ENCODE results near the gene PLEKHD1. TPM values are rescaled to one million over a fixed set of nuclear protein-coding genes. Genes with fewer than 3 reads are reported as not detected.

The PLEKHD1 gene
- total RNA-seq, 2 donors from 2014 or later = 0.11 to 0.19 TPM

- Mint-ChIP-seq H3K9me3 (no peaks in the 10 kb centered on the region), H3K36me3 (ENCODE audit: low read depth) (no peaks in the 10 kb centered on the region), H3K27me3 (peaks cover 12% of the 10 kb centered on the region), H3K27ac (no peak overlapping the region), H3K4me1 (no peaks in the 10 kb centered on the region), H3K4me3 (no peak overlapping the region)
- ATAC-seq (replicated peaks) = no peak
Measured at GRCh38 chr14:69518289-69519101, 34.0 kb downstream of the PLEKHD1 start.

- no peaks in the 10 kb centered on the region for H3K36me3 Mint-ChIP-seq (ENCODE audit: low read depth)
- H3K27ac Mint-ChIP-seq = no peak overlapping the region
- H3K9me3 Mint-ChIP-seq = no peaks in the 10 kb centered on the region
- peaks cover 12% of the 10 kb centered on the region for H3K27me3 Mint-ChIP-seq
- no peaks in the 10 kb centered on the region for H3K4me1 Mint-ChIP-seq
- ATAC-seq (replicated peaks) = no peak
- no peak overlapping the region for H3K4me3 Mint-ChIP-seq
Measured at GRCh38 chr14:69519204-69520100, 34.9 kb downstream of the PLEKHD1 start.

DNA sequence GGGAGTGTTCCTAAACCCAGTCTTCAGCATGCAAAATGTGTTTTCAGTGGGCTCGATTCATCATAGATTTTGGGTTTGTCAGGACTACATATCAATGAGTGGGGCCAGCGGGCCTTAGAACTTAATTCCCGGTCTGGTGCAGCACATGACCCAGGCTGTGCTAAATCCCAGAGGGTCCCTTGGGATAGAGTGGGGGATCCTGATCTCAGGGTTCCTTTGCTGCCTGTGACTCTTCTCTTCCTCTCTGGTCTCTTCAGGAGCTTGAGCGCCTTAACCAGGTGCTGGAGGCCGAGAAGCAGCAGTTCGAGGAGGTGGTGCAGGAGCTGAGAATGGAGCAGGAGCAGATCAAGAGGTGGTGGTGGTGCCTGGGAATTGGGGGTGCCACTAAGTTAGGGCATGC is 37.5 kb downstream of the PLEKHD1 start:
- Mint-ChIP-seq H3K4me1 (no peaks in the 10 kb centered on the region), H3K4me3 (no peak overlapping the region), H3K9me3 (no peaks in the 10 kb centered on the region), H3K27ac (no peak overlapping the region), H3K36me3 (ENCODE audit: low read depth) (no peaks in the 10 kb centered on the region), H3K27me3 (peaks cover 10% of the 10 kb centered on the region)
- ATAC-seq (replicated peaks) = no peak

DNA sequence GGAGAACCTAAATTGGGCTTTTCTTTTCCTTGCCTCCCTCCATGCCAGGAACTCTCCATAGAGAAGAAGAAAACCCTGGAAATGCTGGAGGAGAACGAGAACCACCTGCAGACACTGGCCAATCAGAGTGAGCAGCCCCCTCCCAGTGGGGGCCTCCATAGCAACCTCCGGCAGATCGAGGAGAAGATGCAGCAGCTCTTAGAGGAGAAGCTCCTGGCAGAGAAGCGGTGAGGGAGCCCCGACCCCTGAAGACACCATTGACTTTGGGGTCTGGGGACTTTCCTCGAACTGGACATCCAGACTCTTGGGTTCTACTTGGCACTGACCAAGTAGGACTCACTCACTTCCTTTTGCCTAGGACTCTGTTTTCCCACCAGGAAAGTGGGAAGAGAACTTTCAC is 41.4 kb downstream of the PLEKHD1 start:
- no peak for ATAC-seq (replicated peaks)
- Mint-ChIP-seq H3K27ac (no peak overlapping the region), H3K27me3 (no peaks in the 10 kb centered on the region), H3K9me3 (no peaks in the 10 kb centered on the region), H3K4me3 (no peak overlapping the region), H3K36me3 (ENCODE audit: low read depth) (no peaks in the 10 kb centered on the region), H3K4me1 (no peaks in the 10 kb centered on the region)

- Mint-ChIP-seq H3K4me1 (no peaks in the 10 kb centered on the region), H3K9me3 (no peaks in the 10 kb centered on the region), H3K36me3 (ENCODE audit: low read depth) (no peaks in the 10 kb centered on the region), H3K27ac (no peak overlapping the region), H3K27me3 (peaks cover 4% of the 10 kb centered on the region), H3K4me3 (no peak overlapping the region)
- ATAC-seq (replicated peaks) = no peak
Measured at GRCh38 chr14:69527635-69528034, 43.1 kb downstream of the PLEKHD1 start.

- no peaks in the 10 kb centered on the region for H3K9me3 Mint-ChIP-seq
- no peaks in the 10 kb centered on the region for H3K36me3 Mint-ChIP-seq (ENCODE audit: low read depth)
- H3K27me3 Mint-ChIP-seq = peaks cover 6% of the 10 kb centered on the region
- H3K4me3 Mint-ChIP-seq = no peak overlapping the region
- ATAC-seq (replicated peaks) = no peak
- no peak overlapping the region for H3K27ac Mint-ChIP-seq
- no peaks in the 10 kb centered on the region for H3K4me1 Mint-ChIP-seq
Measured at GRCh38 chr14:69528143-69528542, 43.6 kb downstream of the PLEKHD1 start.

GRCh38 chr14:69528930-69529329 is 44.4 kb downstream of the PLEKHD1 start:
- H3K36me3 Mint-ChIP-seq (ENCODE audit: low read depth) = no peaks in the 10 kb centered on the region
- no peak for ATAC-seq (replicated peaks)
- H3K9me3 Mint-ChIP-seq = no peaks in the 10 kb centered on the region
- H3K4me1 Mint-ChIP-seq = no peaks in the 10 kb centered on the region
- no peak overlapping the region for H3K4me3 Mint-ChIP-seq
- peaks cover 10% of the 10 kb centered on the region for H3K27me3 Mint-ChIP-seq
- no peak overlapping the region for H3K27ac Mint-ChIP-seq

GRCh38 chr14:69529563-69529962 is 45.0 kb downstream of the PLEKHD1 start:
- no peak overlapping the region for H3K27ac Mint-ChIP-seq
- H3K4me1 Mint-ChIP-seq = no peaks in the 10 kb centered on the region
- H3K27me3 Mint-ChIP-seq = peaks cover 10% of the 10 kb centered on the region
- H3K36me3 Mint-ChIP-seq (ENCODE audit: low read depth) = no peaks in the 10 kb centered on the region
- no peak overlapping the region for H3K4me3 Mint-ChIP-seq
- H3K9me3 Mint-ChIP-seq = no peaks in the 10 kb centered on the region
- no peak for ATAC-seq (replicated peaks)

DNA sequence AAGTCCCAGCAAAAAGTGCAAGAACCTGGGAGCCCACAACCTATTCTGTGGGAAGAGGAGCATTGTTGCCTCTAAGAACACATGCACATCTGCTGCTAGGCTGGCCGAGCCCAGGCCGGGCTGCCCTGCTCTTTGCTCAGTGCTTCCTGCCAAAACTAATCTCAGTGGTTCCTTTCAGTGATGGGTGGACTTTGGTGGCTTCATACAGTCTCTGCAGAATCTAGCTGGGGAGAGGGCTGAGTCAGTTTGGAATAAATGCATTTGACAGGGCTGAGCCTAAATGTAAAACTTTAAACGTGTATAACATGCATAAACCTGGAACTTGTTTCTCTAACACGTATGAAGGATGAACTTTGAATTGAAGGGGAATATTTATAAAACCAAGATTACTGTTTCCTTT is 45.6 kb downstream of the PLEKHD1 start:
- ATAC-seq (replicated peaks) = no peak
- Mint-ChIP-seq H3K9me3 (no peaks in the 10 kb centered on the region), H3K36me3 (ENCODE audit: low read depth) (no peaks in the 10 kb centered on the region), H3K27me3 (peaks cover 15% of the 10 kb centered on the region), H3K4me3 (no peak overlapping the region), H3K27ac (no peak overlapping the region), H3K4me1 (no peaks in the 10 kb centered on the region)

- Mint-ChIP-seq H3K4me3 (no peak overlapping the region), H3K27me3 (peaks cover 24% of the 10 kb centered on the region), H3K27ac (no peak overlapping the region), H3K36me3 (ENCODE audit: low read depth) (no peaks in the 10 kb centered on the region), H3K9me3 (no peaks in the 10 kb centered on the region), H3K4me1 (no peaks in the 10 kb centered on the region)
- no peak for ATAC-seq (replicated peaks)
Measured at GRCh38 chr14:69531135-69531534, 46.6 kb downstream of the PLEKHD1 start.

DNA sequence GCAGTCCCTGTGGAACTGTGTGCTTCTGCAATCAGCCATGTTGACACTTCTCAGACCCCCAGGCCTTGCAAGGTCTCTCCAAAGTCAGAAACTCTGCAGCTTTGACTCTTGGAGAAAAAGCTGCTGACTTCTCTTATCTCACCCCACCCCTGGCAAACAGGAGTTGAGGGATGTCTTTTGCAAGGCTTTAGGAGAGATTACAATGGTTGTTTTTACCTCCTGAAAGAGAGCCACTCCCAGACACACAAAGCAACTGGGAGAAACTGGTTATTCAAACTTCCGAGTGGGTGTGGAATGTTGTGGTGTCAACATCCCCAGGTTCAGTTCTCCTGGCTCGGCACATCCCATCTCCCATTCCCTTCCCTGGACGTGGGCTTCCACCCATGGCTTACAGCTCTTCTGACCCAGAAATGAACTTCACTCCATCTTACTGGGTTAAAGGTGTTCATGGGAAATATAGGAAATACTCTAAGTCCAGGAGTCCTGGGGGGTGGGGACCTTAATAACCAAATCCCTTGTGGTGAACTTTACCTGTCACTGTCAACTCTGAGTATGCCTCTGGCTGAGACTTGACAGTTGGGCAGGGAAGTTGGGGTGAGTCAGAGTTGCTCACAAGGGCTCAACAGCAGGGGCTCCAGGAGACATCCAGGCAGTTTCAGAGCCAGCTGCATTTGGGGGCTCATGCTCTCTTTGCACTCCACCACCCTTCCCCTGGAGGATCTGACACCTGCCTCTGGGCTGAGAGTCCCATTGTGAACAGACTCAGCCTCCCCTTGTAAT is 48.2 kb downstream of the PLEKHD1 start:
- no peak for ATAC-seq (replicated peaks)
- peaks cover 6% of the 10 kb centered on the region for H3K4me1 Mint-ChIP-seq
- no peaks in the 10 kb centered on the region for H3K36me3 Mint-ChIP-seq (ENCODE audit: low read depth)
- no peak overlapping the region for H3K27ac Mint-ChIP-seq
- no peaks in the 10 kb centered on the region for H3K9me3 Mint-ChIP-seq
- H3K27me3 Mint-ChIP-seq = peaks cover 27% of the 10 kb centered on the region
- no peak overlapping the region for H3K4me3 Mint-ChIP-seq

- ATAC-seq (replicated peaks) = no peak
- Mint-ChIP-seq H3K27ac (no peak overlapping the region), H3K4me1 (peaks cover 6% of the 10 kb centered on the region), H3K4me3 (no peak overlapping the region), H3K36me3 (ENCODE audit: low read depth) (no peaks in the 10 kb centered on the region), H3K9me3 (no peaks in the 10 kb centered on the region), H3K27me3 (peaks cover 27% of the 10 kb centered on the region)
Measured at GRCh38 chr14:69535230-69535848, 50.8 kb downstream of the PLEKHD1 start.

DNA sequence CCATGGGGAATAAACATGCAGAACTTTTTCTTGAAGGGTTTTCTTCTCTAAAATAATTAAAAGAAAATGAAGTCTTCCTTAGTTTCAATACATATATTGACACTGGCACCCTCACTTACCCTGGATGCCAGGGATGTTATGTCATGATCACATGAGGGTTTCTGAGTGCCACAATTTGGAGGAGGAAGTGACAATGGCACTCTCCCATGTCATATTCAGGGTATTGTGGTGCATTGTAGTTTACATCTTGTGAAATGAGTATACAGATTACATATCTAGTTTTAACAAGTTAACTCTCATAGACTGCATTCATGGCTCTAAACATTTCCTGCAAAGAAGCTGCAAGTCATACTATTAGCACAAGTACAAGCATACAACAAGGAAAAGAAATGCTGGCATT is 52.4 kb downstream of the PLEKHD1 start:
- Mint-ChIP-seq H3K36me3 (ENCODE audit: low read depth) (no peaks in the 10 kb centered on the region), H3K27me3 (peaks cover 22% of the 10 kb centered on the region), H3K27ac (no peak overlapping the region), H3K9me3 (no peaks in the 10 kb centered on the region), H3K4me1 (peaks cover 6% of the 10 kb centered on the region), H3K4me3 (no peak overlapping the region)
- ATAC-seq (replicated peaks) = no peak

GRCh38 chr14:69537900-69538299 is 53.4 kb downstream of the PLEKHD1 start:
- Mint-ChIP-seq H3K4me3 (no peak overlapping the region), H3K9me3 (no peaks in the 10 kb centered on the region), H3K4me1 (peaks cover 6% of the 10 kb centered on the region), H3K27ac (no peak overlapping the region), H3K36me3 (ENCODE audit: low read depth) (no peaks in the 10 kb centered on the region), H3K27me3 (peaks cover 22% of the 10 kb centered on the region)
- no peak for ATAC-seq (replicated peaks)

Data from activated T-helper 17 cell treated with anti-CD3 and anti-CD28 coated beads, Interleukin-2, amount 50 U/mL, for 72 hours (primary cell).